ENCODE results near the gene DPYD. TPM values are rescaled to one million over a fixed set of nuclear protein-coding genes. Genes with fewer than 3 reads are reported as not detected.

The DPYD gene
- total RNA-seq, 1 experiment from 2014 or later: 7.0 TPM

DNA sequence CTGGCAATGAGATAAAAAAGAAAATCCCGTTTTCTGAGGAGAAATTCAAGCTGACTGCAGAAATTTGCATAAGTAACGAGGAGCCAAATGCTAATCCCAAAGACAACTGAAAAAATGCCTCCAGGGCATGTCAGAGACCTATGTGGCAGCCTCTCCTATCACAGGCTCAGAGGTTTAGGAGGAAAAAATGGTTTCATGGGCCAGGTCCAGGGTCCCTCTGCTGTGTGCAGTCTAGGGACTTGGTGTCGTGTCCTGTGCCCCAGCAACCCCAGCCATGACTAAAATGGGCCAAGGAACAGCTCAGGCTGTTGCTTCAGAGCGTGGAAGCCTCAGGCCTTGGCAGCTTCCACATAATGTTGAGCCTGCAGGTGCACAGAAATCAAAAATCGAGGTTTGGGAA, 456.5 kb downstream of the DPYD start:
- POLR2A ChIA-PET: no interaction called here
- BruUV-seq (replicated peaks): no TSS peak
- no peak overlapping the region for H3K27ac Mint-ChIP-seq (ENCODE audit: unreplicated experiment)

DNA sequence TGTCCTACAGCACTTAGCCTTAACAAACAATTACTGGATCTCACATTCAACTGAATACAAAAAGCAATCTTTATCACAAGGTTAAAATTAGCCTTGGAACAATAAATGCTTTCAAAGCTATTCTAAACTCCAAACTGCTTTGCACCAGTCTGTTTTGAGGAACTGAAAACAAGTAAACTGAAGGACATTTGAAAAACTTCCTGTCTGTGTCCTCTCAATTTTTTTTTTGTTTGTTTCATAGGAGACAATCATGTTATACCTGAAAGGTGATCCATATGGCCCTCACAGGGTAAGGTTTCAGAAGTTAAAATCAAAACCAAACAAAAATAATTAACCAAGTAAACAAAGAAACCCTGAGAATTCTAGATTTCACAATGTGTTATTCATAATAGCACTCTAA, 459.1 kb downstream of the DPYD start:
- no peak overlapping the region for H3K4me3 ChIP-seq (ENCODE audit: low read depth, low read length)
- Mint-ChIP-seq H3K36me3 (ENCODE audit: insufficient read depth, unreplicated experiment) (peaks cover 11% of the 10 kb centered on the region), H3K27me3 (ENCODE audit: insufficient read depth, unreplicated experiment) (no peaks in the 10 kb centered on the region), H3K4me1 (ENCODE audit: low read depth, unreplicated experiment) (no peaks in the 10 kb centered on the region), H3K9me3 (ENCODE audit: unreplicated experiment) (peaks cover 8% of the 10 kb centered on the region), H3K27ac (ENCODE audit: unreplicated experiment) (no peak overlapping the region), H3K4me3 (ENCODE audit: unreplicated experiment) (no peak overlapping the region)
- H3K9me3 ChIP-seq: no peaks in the 10 kb centered on the region
- no peak for DNase-seq
- no peaks in the 10 kb centered on the region for H3K36me3 ChIP-seq (ENCODE audit: control insufficient read depth, insufficient read depth, low read length)
- no peaks in the 10 kb centered on the region for H3K27me3 ChIP-seq (replicated peaks; ENCODE audit: control insufficient read depth, insufficient read depth, low read length)
- ChIA-PET CTCF (no interaction called here), POLR2A (no interaction called here)
- TF ChIP-seq, protein P1, sequence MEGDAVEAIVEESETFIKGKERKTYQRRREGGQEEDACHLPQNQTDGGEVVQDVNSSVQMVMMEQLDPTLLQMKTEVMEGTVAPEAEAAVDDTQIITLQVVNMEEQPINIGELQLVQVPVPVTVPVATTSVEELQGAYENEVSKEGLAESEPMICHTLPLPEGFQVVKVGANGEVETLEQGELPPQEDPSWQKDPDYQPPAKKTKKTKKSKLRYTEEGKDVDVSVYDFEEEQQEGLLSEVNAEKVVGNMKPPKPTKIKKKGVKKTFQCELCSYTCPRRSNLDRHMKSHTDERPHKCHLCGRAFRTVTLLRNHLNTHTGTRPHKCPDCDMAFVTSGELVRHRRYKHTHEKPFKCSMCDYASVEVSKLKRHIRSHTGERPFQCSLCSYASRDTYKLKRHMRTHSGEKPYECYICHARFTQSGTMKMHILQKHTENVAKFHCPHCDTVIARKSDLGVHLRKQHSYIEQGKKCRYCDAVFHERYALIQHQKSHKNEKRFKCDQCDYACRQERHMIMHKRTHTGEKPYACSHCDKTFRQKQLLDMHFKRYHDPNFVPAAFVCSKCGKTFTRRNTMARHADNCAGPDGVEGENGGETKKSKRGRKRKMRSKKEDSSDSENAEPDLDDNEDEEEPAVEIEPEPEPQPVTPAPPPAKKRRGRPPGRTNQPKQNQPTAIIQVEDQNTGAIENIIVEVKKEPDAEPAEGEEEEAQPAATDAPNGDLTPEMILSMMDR (IDR thresholded peaks at IDR 0.05; ENCODE audit: insufficient read depth in 1 of 2, low read depth in 1 of 2, low read length in 1 of 2, severe bottlenecking in 1 of 2, unreplicated experiment in 1 of 2): no peak
- BruUV-seq (replicated peaks): no TSS peak
- peaks cover 7% of the 10 kb centered on the region; the same call in 1 of the 2 replicates for H3K4me1 ChIP-seq
- intact Hi-C loops (cut with micrococcal nuclease; ENCODE audit: unreplicated experiment): no loop called here

More for the DNA sequence above, 456.5 kb downstream of the DPYD start:
- TF ChIP-seq, protein P1 (IDR thresholded peaks at IDR 0.05; ENCODE audit: insufficient read depth in 1 of 2, low read depth in 1 of 2, low read length in 1 of 2, severe bottlenecking in 1 of 2, unreplicated experiment in 1 of 2): no peak
- H3K9me3 Mint-ChIP-seq (ENCODE audit: unreplicated experiment): peaks cover 8% of the 10 kb centered on the region
- H3K4me3 Mint-ChIP-seq (ENCODE audit: unreplicated experiment): no peak overlapping the region
- H3K36me3 Mint-ChIP-seq (ENCODE audit: insufficient read depth, unreplicated experiment): peaks cover 11% of the 10 kb centered on the region
- DNase-seq: no peak
- CTCF ChIA-PET: no interaction called here
- Histone ChIP-seq H3K4me3 (ENCODE audit: low read depth, low read length) (no peak overlapping the region), H3K4me1 (peaks cover 21% of the 10 kb centered on the region), H3K27me3 (replicated peaks; ENCODE audit: control insufficient read depth, insufficient read depth, low read length) (no peaks in the 10 kb centered on the region), H3K9me3 (no peaks in the 10 kb centered on the region), H3K36me3 (ENCODE audit: control insufficient read depth, insufficient read depth, low read length) (no peaks in the 10 kb centered on the region)
- H3K4me1 Mint-ChIP-seq (ENCODE audit: low read depth, unreplicated experiment): peaks cover 5% of the 10 kb centered on the region
- intact Hi-C loops (cut with micrococcal nuclease; ENCODE audit: unreplicated experiment): no loop called here
- no peaks in the 10 kb centered on the region for H3K27me3 Mint-ChIP-seq (ENCODE audit: insufficient read depth, unreplicated experiment)

DNA sequence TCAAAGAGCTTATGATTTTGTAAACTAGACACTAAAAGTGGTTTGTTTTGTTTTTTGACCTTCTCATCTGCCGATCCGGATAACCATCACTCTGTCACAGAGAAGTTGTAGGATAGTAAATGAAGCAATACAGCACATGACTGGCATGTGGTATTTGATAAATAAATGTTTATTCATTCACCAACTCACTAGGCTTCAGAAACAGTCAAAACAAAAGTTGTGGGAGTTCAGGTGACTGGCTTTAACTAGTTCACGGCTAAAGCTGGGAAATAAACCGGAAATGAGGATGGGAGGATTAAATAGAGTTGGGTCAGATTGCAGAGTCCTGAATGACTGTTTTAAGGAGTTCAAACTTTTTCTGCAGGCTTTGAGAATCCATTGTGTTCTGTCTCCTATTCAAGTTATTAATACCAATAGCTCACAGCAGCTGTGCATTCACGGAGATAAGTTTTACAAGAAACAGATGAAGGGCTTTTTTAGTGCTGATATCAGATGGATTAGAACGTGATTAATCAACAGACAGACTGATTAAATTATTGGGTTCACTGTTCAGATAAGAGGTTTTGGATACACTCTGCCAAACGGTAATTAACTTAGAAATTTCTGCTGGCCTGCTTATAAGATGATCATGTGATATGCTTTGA, 463.3 kb downstream of the DPYD start:
- no peaks in the 10 kb centered on the region for H3K36me3 Mint-ChIP-seq (ENCODE audit: insufficient read depth, unreplicated experiment)
- no peaks in the 10 kb centered on the region for H3K4me1 ChIP-seq
- H3K9me3 Mint-ChIP-seq (ENCODE audit: unreplicated experiment): no peaks in the 10 kb centered on the region
- H3K4me3 ChIP-seq (ENCODE audit: low read depth, low read length): no peak overlapping the region
- POLR2A ChIA-PET: no interaction called here
- no peaks in the 10 kb centered on the region for H3K4me1 Mint-ChIP-seq (ENCODE audit: low read depth, unreplicated experiment)
- TF ChIP-seq, protein P1 (IDR thresholded peaks at IDR 0.05; ENCODE audit: insufficient read depth in 1 of 2, low read depth in 1 of 2, low read length in 1 of 2, severe bottlenecking in 1 of 2, unreplicated experiment in 1 of 2): no peak
- H3K9me3 ChIP-seq: no peaks in the 10 kb centered on the region
- no peak overlapping the region for H3K27ac Mint-ChIP-seq (ENCODE audit: unreplicated experiment)
- DNase-seq: no peak
- H3K4me3 Mint-ChIP-seq (ENCODE audit: unreplicated experiment): no peak overlapping the region
- H3K27me3 Mint-ChIP-seq (ENCODE audit: insufficient read depth, unreplicated experiment): no peaks in the 10 kb centered on the region
- CTCF ChIA-PET: no interaction called here
- intact Hi-C loops (cut with micrococcal nuclease; ENCODE audit: unreplicated experiment): no loop called here
- no peaks in the 10 kb centered on the region for H3K36me3 ChIP-seq (ENCODE audit: control insufficient read depth, insufficient read depth, low read length)
- BruUV-seq (replicated peaks): no TSS peak
- H3K27me3 ChIP-seq (replicated peaks; ENCODE audit: control insufficient read depth, insufficient read depth, low read length): no peaks in the 10 kb centered on the region
